ENCODE data around the gene GSTM4.

Gene GSTM4

GRCh38 chr1:109623601-109624161 lies 32.2 kb upstream of the GSTM4 start:
- in situ Hi-C loops (cut with HindIII; ENCODE audit: low pct_ligation_motif_present, low pct_unique_long_range_greater_than_20kb, low sequenced_read_pairs): no loop called here

GRCh38 chr1:109624201-109625010 lies 31.5 kb upstream of the GSTM4 start:
- in situ Hi-C loops (cut with HindIII; ENCODE audit: low pct_ligation_motif_present, low pct_unique_long_range_greater_than_20kb, low sequenced_read_pairs): no loop called here
- no peak for DNase-seq

More at GRCh38 chr1:109623601-109624161, 32.2 kb upstream of the GSTM4 start:
- DNase-seq: no peak

- in situ Hi-C loops (cut with HindIII; ENCODE audit: low pct_ligation_motif_present, low pct_unique_long_range_greater_than_20kb, low sequenced_read_pairs): no loop called here
- no peak for DNase-seq
Measured at GRCh38 chr1:109625176-109625575, 30.7 kb upstream of the GSTM4 start.

- in situ Hi-C loops (cut with HindIII; ENCODE audit: low pct_ligation_motif_present, low pct_unique_long_range_greater_than_20kb, low sequenced_read_pairs): no loop called here
- DNase-seq: no peak
Measured at GRCh38 chr1:109625601-109626560, 30.0 kb upstream of the GSTM4 start.

- in situ Hi-C loops (cut with HindIII; ENCODE audit: low pct_ligation_motif_present, low pct_unique_long_range_greater_than_20kb, low sequenced_read_pairs): no loop called here
- DNase-seq: no peak
Measured at GRCh38 chr1:109626682-109627408, 29.1 kb upstream of the GSTM4 start.

- DNase-seq: peak; percentile 92
- in situ Hi-C loops (cut with HindIII; ENCODE audit: low pct_ligation_motif_present, low pct_unique_long_range_greater_than_20kb, low sequenced_read_pairs): no loop called here
Measured at GRCh38 chr1:109627692-109628399, 28.1 kb upstream of the GSTM4 start.

GRCh38 chr1:109628540-109629321 lies 27.2 kb upstream of the GSTM4 start:
- in situ Hi-C loops (cut with HindIII; ENCODE audit: low pct_ligation_motif_present, low pct_unique_long_range_greater_than_20kb, low sequenced_read_pairs): no loop called here
- peak; percentile 91 for DNase-seq

- DNase-seq: no peak
- in situ Hi-C loops (cut with HindIII; ENCODE audit: low pct_ligation_motif_present, low pct_unique_long_range_greater_than_20kb, low sequenced_read_pairs): no loop called here
Measured at GRCh38 chr1:109629372-109630030, 26.4 kb upstream of the GSTM4 start.

GRCh38 chr1:109630081-109630897 lies 25.6 kb upstream of the GSTM4 start:
- in situ Hi-C loops (cut with HindIII; ENCODE audit: low pct_ligation_motif_present, low pct_unique_long_range_greater_than_20kb, low sequenced_read_pairs): no loop called here
- no peak for DNase-seq

- no peak for DNase-seq
- in situ Hi-C loops (cut with HindIII; ENCODE audit: low pct_ligation_motif_present, low pct_unique_long_range_greater_than_20kb, low sequenced_read_pairs): no loop called here
Measured at GRCh38 chr1:109630898-109631512, 24.9 kb upstream of the GSTM4 start.

- in situ Hi-C loops (cut with HindIII; ENCODE audit: low pct_ligation_motif_present, low pct_unique_long_range_greater_than_20kb, low sequenced_read_pairs): no loop called here
- DNase-seq: no peak
Measured at GRCh38 chr1:109631513-109632505, 24.1 kb upstream of the GSTM4 start.

- in situ Hi-C loops (cut with HindIII; ENCODE audit: low pct_ligation_motif_present, low pct_unique_long_range_greater_than_20kb, low sequenced_read_pairs): no loop called here
- DNase-seq: no peak
Measured at GRCh38 chr1:109632671-109633346, 23.1 kb upstream of the GSTM4 start.

GRCh38 chr1:109634292-109634691 lies 21.6 kb upstream of the GSTM4 start:
- no peak for DNase-seq
- in situ Hi-C loops (cut with HindIII; ENCODE audit: low pct_ligation_motif_present, low pct_unique_long_range_greater_than_20kb, low sequenced_read_pairs): no loop called here

Measured in ACHN (cell line).